ENCODE data around the gene ZC3H7B. TPM values are rescaled to one million over a fixed set of nuclear protein-coding genes. Genes with fewer than 3 reads are reported as not detected.

The ZC3H7B gene
- total RNA-seq, 2 donors from 2014 or later, result 24.5 to 33.3 TPM

DNA sequence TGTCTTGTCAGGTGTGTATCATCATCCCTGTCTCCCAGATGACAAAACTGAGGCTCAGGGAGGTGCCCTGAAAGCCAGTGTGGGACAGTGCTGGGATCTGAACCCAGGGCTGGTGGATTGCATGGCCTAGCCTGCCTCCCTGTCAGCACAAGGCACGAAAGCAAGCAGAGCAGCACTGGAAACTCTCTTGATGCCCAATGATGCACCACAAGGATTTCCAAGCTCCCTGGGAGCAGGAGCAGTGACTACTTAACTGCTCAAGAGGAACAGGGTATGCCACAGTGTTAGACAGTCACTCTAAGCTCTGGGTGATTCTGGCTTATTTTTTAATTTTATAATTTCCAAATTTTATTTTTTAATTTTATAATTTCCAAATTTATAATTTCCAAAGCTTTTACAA is 9.0 kb downstream of the ZC3H7B start:
- Histone ChIP-seq H3K9me3 (no peaks in the 10 kb centered on the region), H3K4me1 (peaks cover 0 to 18% of the 10 kb centered on the region in 2 donors), H3K27ac (no peak overlapping the region), H3K27me3 (no peaks in the 10 kb centered on the region), H3K36me3 (no peaks in the 10 kb centered on the region), H3K4me3 (no peak overlapping the region)
- no peak for DNase-seq (ENCODE audit: low spot score)
- TF ChIP-seq, protein P1, sequence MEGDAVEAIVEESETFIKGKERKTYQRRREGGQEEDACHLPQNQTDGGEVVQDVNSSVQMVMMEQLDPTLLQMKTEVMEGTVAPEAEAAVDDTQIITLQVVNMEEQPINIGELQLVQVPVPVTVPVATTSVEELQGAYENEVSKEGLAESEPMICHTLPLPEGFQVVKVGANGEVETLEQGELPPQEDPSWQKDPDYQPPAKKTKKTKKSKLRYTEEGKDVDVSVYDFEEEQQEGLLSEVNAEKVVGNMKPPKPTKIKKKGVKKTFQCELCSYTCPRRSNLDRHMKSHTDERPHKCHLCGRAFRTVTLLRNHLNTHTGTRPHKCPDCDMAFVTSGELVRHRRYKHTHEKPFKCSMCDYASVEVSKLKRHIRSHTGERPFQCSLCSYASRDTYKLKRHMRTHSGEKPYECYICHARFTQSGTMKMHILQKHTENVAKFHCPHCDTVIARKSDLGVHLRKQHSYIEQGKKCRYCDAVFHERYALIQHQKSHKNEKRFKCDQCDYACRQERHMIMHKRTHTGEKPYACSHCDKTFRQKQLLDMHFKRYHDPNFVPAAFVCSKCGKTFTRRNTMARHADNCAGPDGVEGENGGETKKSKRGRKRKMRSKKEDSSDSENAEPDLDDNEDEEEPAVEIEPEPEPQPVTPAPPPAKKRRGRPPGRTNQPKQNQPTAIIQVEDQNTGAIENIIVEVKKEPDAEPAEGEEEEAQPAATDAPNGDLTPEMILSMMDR (IDR thresholded peaks at IDR 0.05), result no peak

DNA sequence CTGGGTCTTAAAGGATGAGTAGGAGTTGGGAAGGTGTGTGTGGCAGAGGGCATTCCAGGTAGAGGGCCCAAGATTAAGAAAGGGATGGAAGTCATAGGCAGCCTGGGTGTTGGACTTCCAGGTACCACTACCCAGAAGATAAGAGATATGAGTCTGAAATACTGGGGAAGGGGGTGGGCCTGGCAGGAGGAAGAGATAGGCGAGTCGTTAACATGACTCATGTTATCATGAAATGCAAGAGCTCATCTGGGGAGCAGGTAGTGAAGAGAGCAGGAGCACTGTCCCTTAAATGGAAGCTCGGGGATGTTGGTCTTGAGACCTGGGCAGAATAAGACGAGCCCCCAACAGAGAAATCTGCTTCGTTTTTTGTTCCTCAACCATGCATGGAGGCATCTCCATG is 10.2 kb downstream of the ZC3H7B start:
- no peak for DNase-seq (ENCODE audit: low spot score)
- Histone ChIP-seq H3K36me3 (no peaks in the 10 kb centered on the region), H3K27ac (no peak overlapping the region), H3K4me3 (no peak overlapping the region), H3K27me3 (no peaks in the 10 kb centered on the region), H3K9me3 (no peaks in the 10 kb centered on the region), H3K4me1 (peaks cover 0 to 13% of the 10 kb centered on the region in 2 donors)
- TF ChIP-seq, protein P1 (IDR thresholded peaks at IDR 0.05), result no peak

DNA sequence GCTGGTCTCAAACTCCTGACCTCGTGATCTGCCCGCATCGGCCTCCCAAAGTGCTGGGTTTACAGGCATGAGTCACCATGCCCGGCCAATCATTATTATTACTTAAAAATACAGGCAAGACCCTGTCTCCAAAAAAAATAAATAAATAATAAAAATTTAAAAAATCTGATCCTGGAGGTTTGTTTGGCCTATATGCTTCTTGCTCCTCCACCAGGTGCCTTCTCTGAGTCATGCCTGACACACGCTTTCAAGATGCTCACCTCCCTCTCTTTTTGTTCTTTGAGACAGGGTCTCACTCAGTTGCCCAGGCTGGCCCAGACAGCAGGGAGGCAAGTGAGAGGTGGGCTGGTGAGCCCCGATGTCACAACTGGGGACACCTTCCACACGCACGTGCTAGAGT is 13.5 kb downstream of the ZC3H7B start:
- no peak for DNase-seq (ENCODE audit: low spot score)
- TF ChIP-seq, protein P1 (IDR thresholded peaks at IDR 0.05), result no peak
- Histone ChIP-seq H3K36me3 (no peaks in the 10 kb centered on the region), H3K4me3 (no peak overlapping the region), H3K4me1 (no peaks in the 10 kb centered on the region), H3K27ac (no peak overlapping the region), H3K27me3 (no peaks in the 10 kb centered on the region), H3K9me3 (no peaks in the 10 kb centered on the region)

DNA sequence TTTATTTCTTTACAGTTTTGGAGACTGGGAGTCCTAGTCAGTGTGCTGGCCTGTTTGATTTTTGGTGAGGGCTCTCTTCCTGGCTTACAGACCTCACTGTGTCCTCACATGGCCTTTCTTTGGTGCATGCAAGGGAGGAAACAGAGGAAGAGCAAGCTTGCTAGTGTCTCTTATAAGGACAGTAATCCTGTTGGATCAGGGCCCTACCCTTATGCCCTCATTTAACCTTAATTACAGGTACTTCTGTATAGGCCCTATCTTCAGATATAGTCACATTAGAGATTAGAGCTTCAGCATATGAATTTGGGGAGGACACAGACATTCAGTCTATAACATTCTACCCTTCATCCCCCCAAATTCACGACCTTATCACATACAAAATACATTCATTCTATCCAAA is 14.3 kb downstream of the ZC3H7B start:
- H3K4me3 ChIP-seq, result no peak overlapping the region
- peaks cover under 1% of the 10 kb centered on the region for H3K36me3 ChIP-seq
- H3K27me3 ChIP-seq, result no peaks in the 10 kb centered on the region
- no peaks in the 10 kb centered on the region for H3K4me1 ChIP-seq
- TF ChIP-seq, protein P1 (IDR thresholded peaks at IDR 0.05), result no peak
- no peaks in the 10 kb centered on the region for H3K9me3 ChIP-seq
- DNase-seq (ENCODE audit: low spot score), result no peak
- no peak overlapping the region for H3K27ac ChIP-seq

DNA sequence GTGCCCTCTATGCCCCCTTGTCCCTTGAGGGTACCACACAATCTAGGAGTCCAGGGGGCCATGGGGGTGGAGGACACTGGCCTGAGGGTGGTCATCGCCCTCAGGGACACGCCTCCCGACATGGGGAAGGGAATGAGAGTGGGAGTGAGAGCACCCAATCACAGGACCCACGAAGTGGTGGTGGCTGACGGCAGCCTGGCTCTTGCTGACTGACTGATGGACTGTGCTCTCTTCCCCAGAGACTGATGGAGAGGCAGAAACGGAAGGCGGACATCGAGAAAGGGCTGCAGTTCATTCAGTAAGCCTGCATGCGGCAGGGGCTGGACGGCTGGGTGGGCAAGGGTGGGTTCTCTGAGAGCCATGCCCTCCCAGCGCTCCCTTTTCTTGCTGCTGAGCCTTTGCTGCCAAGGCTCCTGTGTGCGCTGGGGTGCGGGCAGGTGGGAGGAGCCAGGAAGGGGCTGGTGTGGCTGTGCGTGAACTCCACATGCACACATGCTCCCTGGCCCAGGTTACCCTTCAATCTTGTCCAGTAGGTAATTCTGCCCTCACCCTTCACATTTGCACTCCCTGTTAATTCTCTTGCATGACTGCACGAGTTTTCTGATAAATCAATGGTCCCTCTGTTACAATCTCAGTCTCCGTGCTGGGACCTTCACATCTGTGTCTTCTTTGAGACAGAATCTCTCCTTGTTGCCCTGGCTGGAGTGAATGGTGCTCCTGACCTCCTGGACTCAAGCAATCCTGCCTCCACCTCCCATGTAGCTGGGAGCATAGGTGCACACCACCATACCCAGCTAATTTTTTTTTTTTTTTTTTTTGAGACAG is 19.3 kb downstream of the ZC3H7B start:
- Histone ChIP-seq H3K27ac (no peak overlapping the region), H3K4me1 (no peaks in the 10 kb centered on the region), H3K36me3 (peaks cover 29% of the 10 kb centered on the region), H3K4me3 (no peak overlapping the region), H3K9me3 (no peaks in the 10 kb centered on the region), H3K27me3 (no peaks in the 10 kb centered on the region)
- TF ChIP-seq, protein P1 (IDR thresholded peaks at IDR 0.05), result no peak
- DNase-seq (ENCODE audit: low spot score), result no peak

Measured in right atrium auricular region (tissue), 2 donors.